PC-9 (cell line): ENCODE results near the gene CPEB3.

ENCODE experiments used
- EZH2 ChIP-seq: fragments of 200-600 bp; sonication (generic); IDR thresholded peaks from 2 replicates; pipeline ENCODE4 v1.8.0; 2017; ENCODE audit warnings: antibody characterized with exemption, low read depth
- TF ChIP-seq, protein P1 (sequence below): fragments of 200-600 bp; sonication (generic); conservative IDR thresholded peaks from 2 replicates; pipeline ENCODE4 v1.6.1; 2017; ENCODE audit warnings: mixed run types, antibody characterized with exemption, mild to moderate bottlenecking, moderate library complexity

DNA sequence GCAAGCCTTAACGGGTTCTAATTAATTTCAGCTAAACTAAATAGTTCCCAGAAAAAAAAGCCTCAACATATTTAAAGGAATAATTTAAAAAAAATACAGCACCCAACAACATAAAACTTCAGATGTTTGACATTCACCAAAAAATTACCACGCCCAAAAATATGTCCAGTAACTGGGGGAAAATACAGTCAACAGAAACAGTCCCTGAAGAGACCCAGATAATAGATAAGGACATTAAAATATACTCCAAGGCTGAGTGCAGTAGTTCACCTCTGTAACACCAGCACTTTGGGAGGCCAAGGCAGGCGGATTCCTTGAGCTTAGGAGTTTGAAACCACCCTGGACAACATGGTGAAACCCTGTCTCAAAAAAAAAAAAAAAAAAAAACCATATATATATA lies 289.3 kb downstream of the CPEB3 start:
- TF ChIP-seq, protein P1, sequence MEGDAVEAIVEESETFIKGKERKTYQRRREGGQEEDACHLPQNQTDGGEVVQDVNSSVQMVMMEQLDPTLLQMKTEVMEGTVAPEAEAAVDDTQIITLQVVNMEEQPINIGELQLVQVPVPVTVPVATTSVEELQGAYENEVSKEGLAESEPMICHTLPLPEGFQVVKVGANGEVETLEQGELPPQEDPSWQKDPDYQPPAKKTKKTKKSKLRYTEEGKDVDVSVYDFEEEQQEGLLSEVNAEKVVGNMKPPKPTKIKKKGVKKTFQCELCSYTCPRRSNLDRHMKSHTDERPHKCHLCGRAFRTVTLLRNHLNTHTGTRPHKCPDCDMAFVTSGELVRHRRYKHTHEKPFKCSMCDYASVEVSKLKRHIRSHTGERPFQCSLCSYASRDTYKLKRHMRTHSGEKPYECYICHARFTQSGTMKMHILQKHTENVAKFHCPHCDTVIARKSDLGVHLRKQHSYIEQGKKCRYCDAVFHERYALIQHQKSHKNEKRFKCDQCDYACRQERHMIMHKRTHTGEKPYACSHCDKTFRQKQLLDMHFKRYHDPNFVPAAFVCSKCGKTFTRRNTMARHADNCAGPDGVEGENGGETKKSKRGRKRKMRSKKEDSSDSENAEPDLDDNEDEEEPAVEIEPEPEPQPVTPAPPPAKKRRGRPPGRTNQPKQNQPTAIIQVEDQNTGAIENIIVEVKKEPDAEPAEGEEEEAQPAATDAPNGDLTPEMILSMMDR, result no peak
- TF ChIP-seq EZH2, result no peak
